Transverse colon (tissue), 4 donors: ENCODE results near the gene GABBR2. TPM values are rescaled to one million over a fixed set of nuclear protein-coding genes. Genes with fewer than 3 reads are reported as not detected.

ENCODE experiments used
- DNase-seq: peaks from one replicate; pipeline ENCODE4 v3.0.0-alpha.2; 2019
- H3K27ac ChIP-seq, 4 donors: fragments of 200-600 bp; sonication (generic); 2 replicates each; pipeline ENCODE4 v1.5.1; 2016 to 2018; ENCODE audit warnings: inconsistent platforms in 4 of 4
- H3K27me3 ChIP-seq: fragments of 200-600 bp; sonication (generic); 2 replicates; pipeline ENCODE4 v1.5.1; 2017; ENCODE audit warnings: inconsistent platforms
- H3K36me3 ChIP-seq, 4 donors: fragments of 200-600 bp; sonication (generic); 2 replicates each; pipeline ENCODE4 v1.5.1; 2017 to 2019; ENCODE audit warnings: inconsistent platforms in 4 of 4
- H3K4me1 ChIP-seq, 4 donors: fragments of 200-600 bp; sonication (generic); 2 replicates each; pipeline ENCODE4 v1.5.1; 2017 to 2020; ENCODE audit warnings: inconsistent platforms in 4 of 4
- H3K4me3 ChIP-seq, 4 donors: fragments of 200-600 bp; sonication (generic); 1 replicate in 1 of 4; 2 replicates in 3 of 4; pipeline versions ENCODE4 v1.5.1 to v1.6.1; 2017 to 2019; ENCODE audit warnings: inconsistent platforms in 4 of 4
- H3K9me3 ChIP-seq, 2 donors: fragments of 200-600 bp; sonication (generic); 2 replicates each; pipeline ENCODE4 v1.5.1; 2017 to 2019; ENCODE audit warnings: inconsistent platforms in 2 of 2
- CTCF ChIP-seq, 5 experiments: fragments of 200-600 bp in 3 of 5; fragments of 450-650 bp in 2 of 5; sonication (generic) in 3 of 5; IDR thresholded peaks; 1 replicate in 2 of 5; 2 replicates in 3 of 5; pipeline ENCODE4 v1.5.1; 2016 to 2017; ENCODE audit warnings: antibody characterized with exemption in 5 of 5, inconsistent platforms in 3 of 5, mild to moderate bottlenecking in 2 of 5, moderate library complexity in 1 of 5
- EP300 ChIP-seq: sonication (generic); formaldehyde crosslinking; IDR thresholded peaks from one replicate; pipeline ENCODE4 v1.6.1; 2017; ENCODE audit warnings: antibody characterized with exemption, low read depth
- POLR2A ChIP-seq: fragments of 450-650 bp; IDR thresholded peaks from one replicate; pipeline ENCODE4 v1.6.1; 2016; ENCODE audit warnings: antibody characterized with exemption, mild to moderate bottlenecking, moderate library complexity
- POLR2AphosphoS5 ChIP-seq, 3 donors: sonication (generic); formaldehyde crosslinking; IDR thresholded peaks; one replicate each; pipeline ENCODE4 v1.6.1; 2016; ENCODE audit warnings: antibody characterized with exemption in 3 of 3
- WGBS, 2 donors: methylation state at CpG; one replicate each; pipeline ENCODE4 v1.1.5; 2018; ENCODE audit warnings: low coverage in 1 of 2; 5-methylcytosine and 5-hydroxymethylcytosine counted together
- in situ Hi-C, 4 donors: fragments of 200-750 bp; cut with MboI; loops; one replicate each; pipeline versions ENCODE4 v1.15.0 to v1.15.1; 2017; ENCODE audit warnings: low sequenced_read_pairs in 3 of 4, low pct_ligation_motif_present in 1 of 4, low pct_unique_long_range_greater_than_20kb in 1 of 4
- intact Hi-C: fragments of 100-400 bp; cut with DNase I; formaldehyde crosslinking; loops from one replicate; pipeline ENCODE4 v1.15.1; 2023; ENCODE audit warnings: low total_unique reads
- total RNA-seq, 4 donors: library from RNA; depleted of rRNA; stranded (reverse); fragments of >200 nt; gene quantifications; one replicate each; pipeline ENCODE4 v1.1.0, GENCODE V29; 2016

The GABBR2 gene
- total RNA-seq, 4 donors from 2014 or later = not detected

GRCh38 chr9:98747476-98747875, 38.7 kb upstream of the GABBR2 start:
- Histone ChIP-seq H3K36me3 (peaks cover 0 to 13% (median 5%) of the 10 kb centered on the region in 4 donors), H3K27me3 (no peaks in the 10 kb centered on the region), H3K27ac (no peak overlapping the region), H3K4me1 (no peaks in the 10 kb centered on the region), H3K9me3 (no peaks in the 10 kb centered on the region), H3K4me3 (no peak overlapping the region)
- in situ Hi-C loops (no loop called here), intact Hi-C loops (no loop called here)
- WGBS, 2 donors = 85 to 100% methylated on average over 1 to 5 of the region's 5 CpGs
- no peak for TF ChIP-seq POLR2A
- no peak for TF ChIP-seq POLR2AphosphoS5 (IDR thresholded peaks at IDR 0.05)
- DNase-seq = no peak

- Histone ChIP-seq H3K27ac (no peak overlapping the region), H3K4me1 (no peaks in the 10 kb centered on the region), H3K36me3 (peaks cover 0 to 13% (median 2%) of the 10 kb centered on the region in 4 donors), H3K4me3 (no peak overlapping the region), H3K27me3 (no peaks in the 10 kb centered on the region), H3K9me3 (no peaks in the 10 kb centered on the region)
- in situ Hi-C loops (no loop called here), intact Hi-C loops (no loop called here)
- TF ChIP-seq EP300 (no peak), POLR2AphosphoS5 (IDR thresholded peaks at IDR 0.05) (no peak), POLR2A (no peak), CTCF (IDR thresholded peaks at IDR 0.05) (no peak)
- no peak for DNase-seq
- WGBS, 2 donors = 89 to 90% methylated on average over 6 to 7 of the region's 7 CpGs
These were observed 36.7 kb upstream of the GABBR2 start for GRCh38 chr9:98745470-98745869.

GRCh38 chr9:98743818-98744611, 35.3 kb upstream of the GABBR2 start:
- intact Hi-C loops = no loop called here
- peaks cover 0 to 13% (median 0%) of the 10 kb centered on the region in 4 donors for H3K36me3 ChIP-seq
- H3K4me3 ChIP-seq = no peak overlapping the region
- H3K9me3 ChIP-seq = no peaks in the 10 kb centered on the region
- 85 to 95% methylated on average over 8 to 14 of the region's 14 CpGs for WGBS, 2 donors
- in situ Hi-C loops = no loop called here
- no peak for DNase-seq
- TF ChIP-seq POLR2AphosphoS5 (IDR thresholded peaks at IDR 0.05) (no peak), CTCF (IDR thresholded peaks at IDR 0.05) (no peak), EP300 (no peak), POLR2A (no peak)
- H3K4me1 ChIP-seq = no peaks in the 10 kb centered on the region
- H3K27me3 ChIP-seq = no peaks in the 10 kb centered on the region
- no peak overlapping the region for H3K27ac ChIP-seq

- H3K36me3 ChIP-seq = peaks cover 0 to 13% (median 0%) of the 10 kb centered on the region in 4 donors
- peaks cover 0 to 5% of the 10 kb centered on the region in 2 donors for H3K9me3 ChIP-seq
- H3K27me3 ChIP-seq = no peaks in the 10 kb centered on the region
- H3K27ac ChIP-seq = no peak overlapping the region
- 90 to 94% methylated on average over 2 of the region's 2 CpGs for WGBS, 2 donors
- DNase-seq = no peak
- no peaks in the 10 kb centered on the region for H3K4me1 ChIP-seq
- in situ Hi-C loops = no loop called here
- TF ChIP-seq POLR2A (no peak), CTCF (IDR thresholded peaks at IDR 0.05) (no peak), POLR2AphosphoS5 (IDR thresholded peaks at IDR 0.05) (no peak), EP300 (no peak)
- no peak overlapping the region for H3K4me3 ChIP-seq
- intact Hi-C loops = no loop called here
These were observed 34.6 kb upstream of the GABBR2 start for GRCh38 chr9:98743329-98743728.
